C4-2B (cell line): ENCODE results near the gene MAEL.

Experiments used
- ZFX ChIP-seq: fragments of 450-650 bp; IDR thresholded peaks from 2 replicates; pipeline ENCODE4 v1.6.1; 2017
- TF ChIP-seq, protein P1 (sequence below): fragments of 450-650 bp; conservative IDR thresholded peaks from 2 replicates; pipeline ENCODE4 v1.5.1; 2017; ENCODE audit warnings: mild to moderate bottlenecking

DNA sequence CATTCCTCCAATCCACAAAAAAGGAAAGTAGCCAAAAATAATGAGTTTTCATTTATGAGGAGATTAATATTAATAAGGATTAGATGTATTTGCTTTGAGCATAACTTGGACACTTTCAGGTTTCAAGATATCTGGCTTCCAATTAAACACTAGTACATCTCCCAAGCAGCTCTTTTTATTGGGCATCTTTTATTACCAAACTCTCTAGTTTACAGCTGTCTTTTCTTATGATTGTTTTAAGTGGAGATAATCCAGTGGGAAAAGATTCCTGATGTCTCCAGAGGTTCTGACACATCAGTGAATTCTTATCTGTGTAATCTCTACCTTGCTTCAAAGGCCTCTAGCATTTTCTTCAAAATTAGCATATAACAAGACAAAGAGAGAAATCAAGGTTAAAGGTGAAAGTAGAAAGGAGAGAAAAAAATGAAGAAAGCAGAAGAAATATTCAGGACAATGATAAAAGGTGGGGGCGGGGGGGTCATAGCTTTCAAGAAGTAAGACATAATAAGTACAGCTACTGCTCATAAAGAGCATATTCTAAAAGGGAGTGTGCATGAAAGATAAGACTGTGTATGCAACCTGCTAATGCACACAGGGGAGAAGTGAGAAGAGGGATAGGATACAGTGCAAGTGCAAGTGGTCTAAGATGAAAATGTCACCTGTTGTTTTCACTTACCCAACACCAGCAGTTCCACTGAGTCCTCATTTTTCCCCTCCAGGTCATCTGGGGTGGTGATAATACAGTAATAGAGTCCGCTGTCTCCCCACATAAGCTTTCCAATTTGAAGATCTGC, 32.8 kb upstream of the MAEL start:
- TF ChIP-seq, protein P1, sequence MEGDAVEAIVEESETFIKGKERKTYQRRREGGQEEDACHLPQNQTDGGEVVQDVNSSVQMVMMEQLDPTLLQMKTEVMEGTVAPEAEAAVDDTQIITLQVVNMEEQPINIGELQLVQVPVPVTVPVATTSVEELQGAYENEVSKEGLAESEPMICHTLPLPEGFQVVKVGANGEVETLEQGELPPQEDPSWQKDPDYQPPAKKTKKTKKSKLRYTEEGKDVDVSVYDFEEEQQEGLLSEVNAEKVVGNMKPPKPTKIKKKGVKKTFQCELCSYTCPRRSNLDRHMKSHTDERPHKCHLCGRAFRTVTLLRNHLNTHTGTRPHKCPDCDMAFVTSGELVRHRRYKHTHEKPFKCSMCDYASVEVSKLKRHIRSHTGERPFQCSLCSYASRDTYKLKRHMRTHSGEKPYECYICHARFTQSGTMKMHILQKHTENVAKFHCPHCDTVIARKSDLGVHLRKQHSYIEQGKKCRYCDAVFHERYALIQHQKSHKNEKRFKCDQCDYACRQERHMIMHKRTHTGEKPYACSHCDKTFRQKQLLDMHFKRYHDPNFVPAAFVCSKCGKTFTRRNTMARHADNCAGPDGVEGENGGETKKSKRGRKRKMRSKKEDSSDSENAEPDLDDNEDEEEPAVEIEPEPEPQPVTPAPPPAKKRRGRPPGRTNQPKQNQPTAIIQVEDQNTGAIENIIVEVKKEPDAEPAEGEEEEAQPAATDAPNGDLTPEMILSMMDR = no peak
- TF ChIP-seq ZFX = no peak
